GM23338 (cell line): ENCODE measurements around the gene AGER. TPM values are rescaled to one million over a fixed set of nuclear protein-coding genes. Genes with fewer than 3 reads are reported as not detected.

Source experiments
- ATAC-seq: fragments of 200-7000 bp; cut with Tn5 transposase; 3 replicates; pipeline ENCODE4 v1.9.1; 2020
- DNase-seq: peaks from one replicate; pipeline ENCODE4 v3.0.0-alpha.2; 2015; ENCODE audit warnings: low spot score
- H2AFZ ChIP-seq: fragments of 200-600 bp; sonication (generic); 2 replicates; pipeline ENCODE4 v1.8.0; 2016; ENCODE audit warnings: antibody characterized with exemption, mild to moderate bottlenecking, moderate library complexity
- H3F3A ChIP-seq: fragments of 200-600 bp; sonication (generic); replicated peaks from 2 replicates; pipeline ENCODE4 v1.8.0; 2017; ENCODE audit warnings: antibody characterized with exemption, mixed run types, low read depth
- H3K27ac ChIP-seq: fragments of 200-600 bp; sonication (generic); 2 replicates; pipeline ENCODE4 v1.6.1; 2016; ENCODE audit warnings: low read depth
- H3K27me3 ChIP-seq: fragments of 200-600 bp; sonication (generic); 2 replicates; pipeline ENCODE4 v1.8.0; 2016; ENCODE audit warnings: mild to moderate bottlenecking, mixed run types, moderate library complexity; ENCODE audit not compliant: insufficient read depth
- H3K36me3 ChIP-seq: fragments of 200-600 bp; sonication (generic); 2 replicates; pipeline ENCODE4 v1.8.0; 2016; ENCODE audit warnings: mild to moderate bottlenecking; ENCODE audit not compliant: insufficient read depth
- H3K4me1 ChIP-seq: fragments of 200-600 bp; sonication (generic); 2 replicates; pipeline ENCODE4 v1.8.0; 2016; ENCODE audit warnings: mild to moderate bottlenecking, moderate library complexity; ENCODE audit not compliant: insufficient read depth
- H3K4me2 ChIP-seq: fragments of 200-600 bp; sonication (generic); 2 replicates; pipeline ENCODE4 v1.7.1; 2017; ENCODE audit warnings: mixed run types
- H3K4me3 ChIP-seq: fragments of 200-600 bp; sonication (generic); 2 replicates; pipeline ENCODE4 v1.6.1; 2016; ENCODE audit warnings: mixed run types
- H3K79me2 ChIP-seq: fragments of 200-600 bp; sonication (generic); replicated peaks from 2 replicates; pipeline ENCODE4 v1.8.0; 2017; ENCODE audit warnings: mild to moderate bottlenecking; ENCODE audit not compliant: insufficient read depth
- H3K9me2 ChIP-seq: fragments of 200-600 bp; sonication (generic); 2 replicates; pipeline ENCODE4 v1.8.0; 2017; ENCODE audit not compliant: insufficient read depth
- H4K20me1 ChIP-seq: fragments of 200-600 bp; sonication (generic); replicated peaks from 2 replicates; pipeline ENCODE4 v1.8.0; 2017; ENCODE audit warnings: mild to moderate bottlenecking; ENCODE audit not compliant: insufficient read depth
- H3K27ac Mint-ChIP-seq: 2 replicates; pipeline ENCODE4 v1.8.0; 2020; ENCODE audit warnings: inconsistent platforms, mild to moderate bottlenecking, moderate library complexity, mixed read lengths
- H3K27me3 Mint-ChIP-seq: 3 replicates; pipeline ENCODE4 v1.8.0; 2022; ENCODE audit warnings: low read depth, mild to moderate bottlenecking, moderate library complexity, mixed read lengths, inconsistent platforms; ENCODE audit not compliant: insufficient read depth, poor library complexity
- H3K36me3 Mint-ChIP-seq: 3 replicates; pipeline ENCODE4 v1.8.0; 2021; ENCODE audit warnings: low read depth, mild to moderate bottlenecking, inconsistent platforms, moderate library complexity, mixed read lengths
- H3K4me1 Mint-ChIP-seq: 3 replicates; pipeline ENCODE4 v1.8.0; 2020; ENCODE audit warnings: mild to moderate bottlenecking, inconsistent platforms, mixed read lengths
- H3K4me3 Mint-ChIP-seq: 3 replicates; pipeline ENCODE4 v1.8.0; 2021; ENCODE audit warnings: moderate library complexity, mild to moderate bottlenecking, inconsistent platforms, mixed read lengths
- H3K9me3 Mint-ChIP-seq: 3 replicates; pipeline ENCODE4 v1.8.0; 2020; ENCODE audit warnings: moderate library complexity, mild to moderate bottlenecking, inconsistent platforms, mixed read lengths
- CREB1 ChIP-seq: fragments of 250-450 bp; sonication (Bioruptor Pico); IDR thresholded peaks from 2 replicates; pipeline ENCODE4 v1.5.0; 2020; ENCODE audit warnings: low read depth, mild to moderate bottlenecking, moderate library complexity
- EZH2 ChIP-seq: fragments of 200-600 bp; sonication (generic); IDR thresholded peaks from one replicate; pipeline ENCODE4 v1.8.0; 2017; ENCODE audit warnings: antibody characterized with exemption, mild to moderate bottlenecking, low read depth; ENCODE audit not compliant: unreplicated experiment
- EZH2phosphoT487 ChIP-seq: fragments of 200-600 bp; sonication (generic); IDR thresholded peaks from one replicate; pipeline ENCODE4 v1.8.1; 2018; ENCODE audit warnings: antibody characterized with exemption; ENCODE audit not compliant: unreplicated experiment
- JUNB ChIP-seq: IDR thresholded peaks from one replicate; pipeline ENCODE4 v1.6.1; 2016; ENCODE audit warnings: antibody characterized with exemption; ENCODE audit not compliant: unreplicated experiment
- NANOG ChIP-seq: IDR thresholded peaks from 2 replicates; pipeline ENCODE4 v1.6.1; 2016; ENCODE audit warnings: antibody characterized with exemption, borderline replicate concordance
- POLR2AphosphoS5 ChIP-seq: IDR thresholded peaks from 2 replicates; pipeline ENCODE4 v1.6.1; 2016; ENCODE audit warnings: antibody characterized with exemption, low read depth
- STAT1 ChIP-seq: IDR thresholded peaks from one replicate; pipeline ENCODE4 v1.6.1; 2016; ENCODE audit warnings: antibody characterized with exemption; ENCODE audit not compliant: unreplicated experiment
- ZNF114 ChIP-seq: fragments of 250-450 bp; sonication (Bioruptor Pico); IDR thresholded peaks from 2 replicates; pipeline ENCODE4 v1.5.0; 2020; ENCODE audit warnings: mild to moderate bottlenecking, moderate library complexity
- ZNF331 ChIP-seq: fragments of 250-450 bp; sonication (Bioruptor Pico); IDR thresholded peaks from 2 replicates; pipeline ENCODE4 v1.5.0; 2020; ENCODE audit warnings: low read depth, mild to moderate bottlenecking, moderate library complexity
- polyA plus RNA-seq: library from polyadenylated mRNA; unstranded; fragments of >200 nt; fragmentation: Nextera tagmentation; extraction: Ambion mirVana; gene quantifications from 2 replicates; pipeline ENCODE4 v1.2.1, GENCODE V29; 2016
- total RNA-seq: library from RNA; depleted of rRNA; stranded (reverse); fragments of >200 nt; shearing (Covaris generic); gene quantifications from 2 replicates; pipeline ENCODE4 v1.2.3, GENCODE V29; 2014
- TF ChIP-seq, protein P1 (sequence below): fragments of 250-450 bp; sonication (Bioruptor Pico); IDR thresholded peaks from 2 replicates; pipeline ENCODE4 v1.5.0; 2020; ENCODE audit warnings: mild to moderate bottlenecking, moderate library complexity
- TF ChIP-seq, protein P2 (sequence below): IDR thresholded peaks from one replicate; pipeline ENCODE4 v1.6.1; 2018; ENCODE audit warnings: antibody characterized with exemption; ENCODE audit not compliant: unreplicated experiment
- TF ChIP-seq, protein P3 (sequence below), 2 experiments: fragments of 200-600 bp in 1 of 2; sonication (generic) in 1 of 2; conservative IDR thresholded peaks; 2 replicates each; pipeline versions ENCODE4 v1.5.1 to v1.6.1; 2016 to 2017; ENCODE audit warnings: antibody characterized with exemption in 2 of 2, low read depth in 2 of 2, mild to moderate bottlenecking in 2 of 2, moderate library complexity in 1 of 2
- TF ChIP-seq, protein P4 (sequence below): IDR thresholded peaks from 2 replicates; pipeline ENCODE4 v1.6.1; 2016; ENCODE audit warnings: antibody characterized with exemption

AGER gene
- total and polyA plus RNA-seq, 2 experiments from 2014 or later = 2.3 to 3.4 TPM

DNA sequence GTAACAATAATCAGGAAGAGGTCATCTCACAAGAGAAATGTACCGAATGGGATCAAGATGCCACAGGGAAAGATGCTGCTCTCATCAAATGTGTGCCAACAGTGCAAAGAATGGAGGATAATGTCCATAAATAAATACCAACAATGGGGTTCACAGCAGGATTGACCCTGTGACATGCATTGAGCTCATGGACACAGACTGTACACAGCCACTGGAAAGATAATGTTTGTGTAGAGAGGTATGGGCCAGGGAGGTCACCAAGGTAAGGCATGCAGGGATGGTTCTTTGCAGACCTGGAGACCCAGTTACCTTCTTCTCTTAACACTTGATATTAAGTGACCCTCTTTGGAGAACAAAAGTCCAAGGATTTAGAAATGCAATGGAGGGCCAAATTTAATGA is 9.6 kb downstream of the AGER start:
- peaks cover 38% of the 10 kb centered on the region for H3K4me1 Mint-ChIP-seq
- Histone ChIP-seq H4K20me1 (peaks cover 19% of the 10 kb centered on the region; the same call in 1 of the 2 replicates), H2AFZ (no peak overlapping the region), H3K36me3 (no peaks in the 10 kb centered on the region), H3F3A (0 out of 2 replicates have a peak, but pooled peaks cover 7% of the 10 kb centered on the region), H3K9me2 (no peaks in the 10 kb centered on the region), H3K27me3 (no peaks in the 10 kb centered on the region), H3K4me3 (no peak overlapping the region), H3K4me1 (peaks cover 22% of the 10 kb centered on the region), H3K4me2 (peak overlapping the region; percentile 85; the same call in 1 of the 2 replicates), H3K79me2 (peaks cover 51% of the 10 kb centered on the region), H3K27ac (no peak overlapping the region)
- peaks cover 22% of the 10 kb centered on the region for H3K27me3 Mint-ChIP-seq
- TF ChIP-seq, protein P1, sequence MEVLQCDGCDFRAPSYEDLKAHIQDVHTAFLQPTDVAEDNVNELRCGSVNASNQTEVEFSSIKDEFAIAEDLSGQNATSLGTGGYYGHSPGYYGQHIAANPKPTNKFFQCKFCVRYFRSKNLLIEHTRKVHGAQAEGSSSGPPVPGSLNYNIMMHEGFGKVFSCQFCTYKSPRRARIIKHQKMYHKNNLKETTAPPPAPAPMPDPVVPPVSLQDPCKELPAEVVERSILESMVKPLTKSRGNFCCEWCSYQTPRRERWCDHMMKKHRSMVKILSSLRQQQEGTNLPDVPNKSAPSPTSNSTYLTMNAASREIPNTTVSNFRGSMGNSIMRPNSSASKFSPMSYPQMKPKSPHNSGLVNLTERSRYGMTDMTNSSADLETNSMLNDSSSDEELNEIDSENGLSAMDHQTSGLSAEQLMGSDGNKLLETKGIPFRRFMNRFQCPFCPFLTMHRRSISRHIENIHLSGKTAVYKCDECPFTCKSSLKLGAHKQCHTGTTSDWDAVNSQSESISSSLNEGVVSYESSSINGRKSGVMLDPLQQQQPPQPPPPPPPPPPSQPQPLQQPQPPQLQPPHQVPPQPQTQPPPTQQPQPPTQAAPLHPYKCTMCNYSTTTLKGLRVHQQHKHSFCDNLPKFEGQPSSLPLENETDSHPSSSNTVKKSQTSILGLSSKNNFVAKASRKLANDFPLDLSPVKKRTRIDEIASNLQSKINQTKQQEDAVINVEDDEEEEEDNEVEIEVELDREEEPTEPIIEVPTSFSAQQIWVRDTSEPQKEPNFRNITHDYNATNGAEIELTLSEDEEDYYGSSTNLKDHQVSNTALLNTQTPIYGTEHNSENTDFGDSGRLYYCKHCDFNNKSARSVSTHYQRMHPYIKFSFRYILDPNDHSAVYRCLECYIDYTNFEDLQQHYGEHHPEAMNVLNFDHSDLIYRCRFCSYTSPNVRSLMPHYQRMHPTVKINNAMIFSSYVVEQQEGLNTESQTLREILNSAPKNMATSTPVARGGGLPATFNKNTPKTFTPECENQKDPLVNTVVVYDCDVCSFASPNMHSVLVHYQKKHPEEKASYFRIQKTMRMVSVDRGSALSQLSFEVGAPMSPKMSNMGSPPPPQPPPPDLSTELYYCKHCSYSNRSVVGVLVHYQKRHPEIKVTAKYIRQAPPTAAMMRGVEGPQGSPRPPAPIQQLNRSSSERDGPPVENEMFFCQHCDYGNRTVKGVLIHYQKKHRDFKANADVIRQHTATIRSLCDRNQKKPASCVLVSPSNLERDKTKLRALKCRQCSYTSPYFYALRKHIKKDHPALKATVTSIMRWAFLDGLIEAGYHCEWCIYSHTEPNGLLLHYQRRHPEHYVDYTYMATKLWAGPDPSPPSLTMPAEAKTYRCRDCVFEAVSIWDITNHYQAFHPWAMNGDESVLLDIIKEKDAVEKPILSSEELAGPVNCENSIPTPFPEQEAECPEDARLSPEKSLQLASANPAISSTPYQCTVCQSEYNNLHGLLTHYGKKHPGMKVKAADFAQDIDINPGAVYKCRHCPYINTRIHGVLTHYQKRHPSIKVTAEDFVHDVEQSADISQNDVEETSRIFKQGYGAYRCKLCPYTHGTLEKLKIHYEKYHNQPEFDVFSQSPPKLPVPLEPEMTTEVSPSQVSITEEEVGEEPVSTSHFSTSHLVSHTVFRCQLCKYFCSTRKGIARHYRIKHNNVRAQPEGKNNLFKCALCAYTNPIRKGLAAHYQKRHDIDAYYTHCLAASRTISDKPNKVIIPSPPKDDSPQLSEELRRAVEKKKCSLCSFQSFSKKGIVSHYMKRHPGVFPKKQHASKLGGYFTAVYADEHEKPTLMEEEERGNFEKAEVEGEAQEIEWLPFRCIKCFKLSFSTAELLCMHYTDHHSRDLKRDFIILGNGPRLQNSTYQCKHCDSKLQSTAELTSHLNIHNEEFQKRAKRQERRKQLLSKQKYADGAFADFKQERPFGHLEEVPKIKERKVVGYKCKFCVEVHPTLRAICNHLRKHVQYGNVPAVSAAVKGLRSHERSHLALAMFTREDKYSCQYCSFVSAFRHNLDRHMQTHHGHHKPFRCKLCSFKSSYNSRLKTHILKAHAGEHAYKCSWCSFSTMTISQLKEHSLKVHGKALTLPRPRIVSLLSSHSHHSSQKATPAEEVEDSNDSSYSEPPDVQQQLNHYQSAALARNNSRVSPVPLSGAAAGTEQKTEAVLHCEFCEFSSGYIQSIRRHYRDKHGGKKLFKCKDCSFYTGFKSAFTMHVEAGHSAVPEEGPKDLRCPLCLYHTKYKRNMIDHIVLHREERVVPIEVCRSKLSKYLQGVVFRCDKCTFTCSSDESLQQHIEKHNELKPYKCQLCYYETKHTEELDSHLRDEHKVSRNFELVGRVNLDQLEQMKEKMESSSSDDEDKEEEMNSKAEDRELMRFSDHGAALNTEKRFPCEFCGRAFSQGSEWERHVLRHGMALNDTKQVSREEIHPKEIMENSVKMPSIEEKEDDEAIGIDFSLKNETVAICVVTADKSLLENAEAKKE (CRISPR knock-in tag) = no peak
- TF ChIP-seq ZNF114 (CRISPR knock-in tag) = no peak
- TF ChIP-seq EZH2phosphoT487 = no peak
- no peak for TF ChIP-seq ZNF331 (CRISPR knock-in tag)
- no peak for TF ChIP-seq NANOG
- TF ChIP-seq POLR2AphosphoS5 = no peak
- TF ChIP-seq, protein P2, sequence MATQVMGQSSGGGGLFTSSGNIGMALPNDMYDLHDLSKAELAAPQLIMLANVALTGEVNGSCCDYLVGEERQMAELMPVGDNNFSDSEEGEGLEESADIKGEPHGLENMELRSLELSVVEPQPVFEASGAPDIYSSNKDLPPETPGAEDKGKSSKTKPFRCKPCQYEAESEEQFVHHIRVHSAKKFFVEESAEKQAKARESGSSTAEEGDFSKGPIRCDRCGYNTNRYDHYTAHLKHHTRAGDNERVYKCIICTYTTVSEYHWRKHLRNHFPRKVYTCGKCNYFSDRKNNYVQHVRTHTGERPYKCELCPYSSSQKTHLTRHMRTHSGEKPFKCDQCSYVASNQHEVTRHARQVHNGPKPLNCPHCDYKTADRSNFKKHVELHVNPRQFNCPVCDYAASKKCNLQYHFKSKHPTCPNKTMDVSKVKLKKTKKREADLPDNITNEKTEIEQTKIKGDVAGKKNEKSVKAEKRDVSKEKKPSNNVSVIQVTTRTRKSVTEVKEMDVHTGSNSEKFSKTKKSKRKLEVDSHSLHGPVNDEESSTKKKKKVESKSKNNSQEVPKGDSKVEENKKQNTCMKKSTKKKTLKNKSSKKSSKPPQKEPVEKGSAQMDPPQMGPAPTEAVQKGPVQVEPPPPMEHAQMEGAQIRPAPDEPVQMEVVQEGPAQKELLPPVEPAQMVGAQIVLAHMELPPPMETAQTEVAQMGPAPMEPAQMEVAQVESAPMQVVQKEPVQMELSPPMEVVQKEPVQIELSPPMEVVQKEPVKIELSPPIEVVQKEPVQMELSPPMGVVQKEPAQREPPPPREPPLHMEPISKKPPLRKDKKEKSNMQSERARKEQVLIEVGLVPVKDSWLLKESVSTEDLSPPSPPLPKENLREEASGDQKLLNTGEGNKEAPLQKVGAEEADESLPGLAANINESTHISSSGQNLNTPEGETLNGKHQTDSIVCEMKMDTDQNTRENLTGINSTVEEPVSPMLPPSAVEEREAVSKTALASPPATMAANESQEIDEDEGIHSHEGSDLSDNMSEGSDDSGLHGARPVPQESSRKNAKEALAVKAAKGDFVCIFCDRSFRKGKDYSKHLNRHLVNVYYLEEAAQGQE = no peak
- no peak for TF ChIP-seq CREB1 (CRISPR knock-in tag)
- TF ChIP-seq, protein P3, sequence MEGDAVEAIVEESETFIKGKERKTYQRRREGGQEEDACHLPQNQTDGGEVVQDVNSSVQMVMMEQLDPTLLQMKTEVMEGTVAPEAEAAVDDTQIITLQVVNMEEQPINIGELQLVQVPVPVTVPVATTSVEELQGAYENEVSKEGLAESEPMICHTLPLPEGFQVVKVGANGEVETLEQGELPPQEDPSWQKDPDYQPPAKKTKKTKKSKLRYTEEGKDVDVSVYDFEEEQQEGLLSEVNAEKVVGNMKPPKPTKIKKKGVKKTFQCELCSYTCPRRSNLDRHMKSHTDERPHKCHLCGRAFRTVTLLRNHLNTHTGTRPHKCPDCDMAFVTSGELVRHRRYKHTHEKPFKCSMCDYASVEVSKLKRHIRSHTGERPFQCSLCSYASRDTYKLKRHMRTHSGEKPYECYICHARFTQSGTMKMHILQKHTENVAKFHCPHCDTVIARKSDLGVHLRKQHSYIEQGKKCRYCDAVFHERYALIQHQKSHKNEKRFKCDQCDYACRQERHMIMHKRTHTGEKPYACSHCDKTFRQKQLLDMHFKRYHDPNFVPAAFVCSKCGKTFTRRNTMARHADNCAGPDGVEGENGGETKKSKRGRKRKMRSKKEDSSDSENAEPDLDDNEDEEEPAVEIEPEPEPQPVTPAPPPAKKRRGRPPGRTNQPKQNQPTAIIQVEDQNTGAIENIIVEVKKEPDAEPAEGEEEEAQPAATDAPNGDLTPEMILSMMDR (conservative IDR thresholded peaks at IDR 0.05; ENCODE audit: low read depth in 2 of 2) = no peak
- no peak for TF ChIP-seq STAT1
- TF ChIP-seq JUNB = no peak
- no peak for TF ChIP-seq EZH2
- TF ChIP-seq, protein P4, sequence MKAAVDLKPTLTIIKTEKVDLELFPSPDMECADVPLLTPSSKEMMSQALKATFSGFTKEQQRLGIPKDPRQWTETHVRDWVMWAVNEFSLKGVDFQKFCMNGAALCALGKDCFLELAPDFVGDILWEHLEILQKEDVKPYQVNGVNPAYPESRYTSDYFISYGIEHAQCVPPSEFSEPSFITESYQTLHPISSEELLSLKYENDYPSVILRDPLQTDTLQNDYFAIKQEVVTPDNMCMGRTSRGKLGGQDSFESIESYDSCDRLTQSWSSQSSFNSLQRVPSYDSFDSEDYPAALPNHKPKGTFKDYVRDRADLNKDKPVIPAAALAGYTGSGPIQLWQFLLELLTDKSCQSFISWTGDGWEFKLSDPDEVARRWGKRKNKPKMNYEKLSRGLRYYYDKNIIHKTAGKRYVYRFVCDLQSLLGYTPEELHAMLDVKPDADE = no peak
- ATAC-seq (no peak), DNase-seq (no peak)
- peaks cover 33% of the 10 kb centered on the region for H3K36me3 Mint-ChIP-seq
- peak overlapping the region; percentile 79 for H3K4me3 Mint-ChIP-seq
- H3K9me3 Mint-ChIP-seq = no peaks in the 10 kb centered on the region
- H3K27ac Mint-ChIP-seq = no peak overlapping the region
